ENCODE measurements around the gene PPP2R2C. TPM values are rescaled to one million over a fixed set of nuclear protein-coding genes. Genes with fewer than 3 reads are reported as not detected.

Gene PPP2R2C
- total RNA-seq, 1 experiment from 2014 or later, result not detected

- no peak for TF ChIP-seq CTCF (conservative IDR thresholded peaks at IDR 0.05; ENCODE audit: low read depth, low read length)
- no peak for TF ChIP-seq EZH2 (IDR thresholded peaks at IDR 0.05; ENCODE audit: borderline replicate concordance, low read depth, low read length, poor library complexity, severe bottlenecking)
- CTCF ChIA-PET, result no interaction called here
- H3K9me3 ChIP-seq (ENCODE audit: low read depth, low read length, poor library complexity, severe bottlenecking), result no peaks in the 10 kb centered on the region
- H3K27me3 ChIP-seq (replicated peaks; ENCODE audit: insufficient read depth, low read depth, low read length, poor library complexity), result no peaks in the 10 kb centered on the region
- no TSS peak for BruUV-seq (replicated peaks)
- no peak overlapping the region for H3K27ac ChIP-seq (ENCODE audit: low read depth, low read length, poor library complexity, severe bottlenecking)
- intact Hi-C loops (cut with micrococcal nuclease; ENCODE audit: unreplicated experiment), result no loop called here
- POLR2A ChIA-PET (ENCODE audit: low non-redundant PET), result no interaction called here
- DNase-seq (ENCODE audit: low spot score), result no peak
- no peaks in the 10 kb centered on the region for H3K4me1 ChIP-seq (ENCODE audit: insufficient read depth, low read length, poor library complexity, severe bottlenecking)
- no peaks in the 10 kb centered on the region for H3K36me3 ChIP-seq (ENCODE audit: insufficient read depth, low read length, poor library complexity, severe bottlenecking)
- H3K4me3 ChIP-seq (ENCODE audit: low read depth, low read length, poor library complexity, severe bottlenecking), result no peak overlapping the region
Observed at GRCh38 chr4:6280365-6280996, 191.9 kb downstream of the PPP2R2C start.

- Histone ChIP-seq H3K27ac (ENCODE audit: low read depth, low read length, poor library complexity, severe bottlenecking) (no peak overlapping the region), H3K4me1 (ENCODE audit: insufficient read depth, low read length, poor library complexity, severe bottlenecking) (no peaks in the 10 kb centered on the region), H3K9me3 (ENCODE audit: low read depth, low read length, poor library complexity, severe bottlenecking) (no peaks in the 10 kb centered on the region), H3K4me3 (ENCODE audit: low read depth, low read length, poor library complexity, severe bottlenecking) (no peak overlapping the region), H3K36me3 (ENCODE audit: insufficient read depth, low read length, poor library complexity, severe bottlenecking) (no peaks in the 10 kb centered on the region), H3K27me3 (replicated peaks; ENCODE audit: insufficient read depth, low read depth, low read length, poor library complexity) (no peaks in the 10 kb centered on the region)
- intact Hi-C loops (cut with micrococcal nuclease; ENCODE audit: unreplicated experiment), result no loop called here
- no peak for TF ChIP-seq CTCF (conservative IDR thresholded peaks at IDR 0.05; ENCODE audit: low read depth, low read length)
- POLR2A ChIA-PET (ENCODE audit: low non-redundant PET), result no interaction called here
- CTCF ChIA-PET, result no interaction called here
- no TSS peak for BruUV-seq (replicated peaks)
- DNase-seq (ENCODE audit: low spot score), result no peak
Observed at GRCh38 chr4:6279582-6280289, 192.7 kb downstream of the PPP2R2C start.

GRCh38 chr4:6278801-6279197 is 193.6 kb downstream of the PPP2R2C start:
- Histone ChIP-seq H3K36me3 (ENCODE audit: insufficient read depth, low read length, poor library complexity, severe bottlenecking) (no peaks in the 10 kb centered on the region), H3K4me3 (ENCODE audit: low read depth, low read length, poor library complexity, severe bottlenecking) (no peak overlapping the region), H3K9me3 (ENCODE audit: low read depth, low read length, poor library complexity, severe bottlenecking) (no peaks in the 10 kb centered on the region), H3K4me1 (ENCODE audit: insufficient read depth, low read length, poor library complexity, severe bottlenecking) (no peaks in the 10 kb centered on the region), H3K27me3 (replicated peaks; ENCODE audit: insufficient read depth, low read depth, low read length, poor library complexity) (no peaks in the 10 kb centered on the region), H3K27ac (ENCODE audit: low read depth, low read length, poor library complexity, severe bottlenecking) (no peak overlapping the region)
- DNase-seq (ENCODE audit: low spot score), result no peak
- BruUV-seq (replicated peaks), result no TSS peak
- ChIA-PET POLR2A (ENCODE audit: low non-redundant PET) (no interaction called here), CTCF (no interaction called here)
- intact Hi-C loops (cut with micrococcal nuclease; ENCODE audit: unreplicated experiment), result no loop called here
- TF ChIP-seq CTCF (conservative IDR thresholded peaks at IDR 0.05; ENCODE audit: low read depth, low read length), result no peak
- TF ChIP-seq EZH2 (IDR thresholded peaks at IDR 0.05; ENCODE audit: borderline replicate concordance, low read depth, low read length, poor library complexity, severe bottlenecking), result no peak
